ENCODE measurements around the gene MAP4K3. TPM values are rescaled to one million over a fixed set of nuclear protein-coding genes. Genes with fewer than 3 reads are reported as not detected.

MAP4K3 gene
- total RNA-seq, 4 donors from 2014 or later: 39.6 to 72.5 (median 53.8) TPM

DNA sequence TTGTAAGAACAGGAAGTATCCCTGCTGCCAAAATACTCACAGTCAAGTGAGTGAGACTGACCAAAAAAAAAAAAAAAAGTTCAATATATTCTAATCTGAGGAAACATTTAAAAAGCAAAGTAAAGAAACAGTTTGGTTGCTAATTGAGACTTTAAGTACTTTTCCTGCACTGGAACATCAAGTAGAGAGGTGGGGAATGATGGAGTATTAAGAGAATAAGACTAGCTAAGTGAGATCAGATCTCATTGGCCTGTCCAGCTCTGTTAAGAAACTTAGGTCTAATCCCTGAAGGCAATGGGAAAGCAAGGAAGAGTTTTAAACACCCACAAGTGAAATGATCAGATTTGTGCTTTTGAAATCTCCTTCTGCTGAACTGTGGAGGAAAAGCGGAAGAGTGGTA lies 27.8 kb upstream of the MAP4K3 start:
- Histone ChIP-seq H3K36me3 (peaks cover 0 to 6% (median under 1%) of the 10 kb centered on the region in 4 donors), H3K4me1 (peaks cover 23 to 27% (median 27%) of the 10 kb centered on the region in 4 donors), H3K4me3 (no peak overlapping the region), H3K9me3 (no peaks in the 10 kb centered on the region), H3K27me3 (no peaks in the 10 kb centered on the region), H3K27ac (replicated peaks in 1 of 4) (no peak overlapping the region)
- TF ChIP-seq POLR2A (IDR thresholded peaks at IDR 0.05; ENCODE audit: low read depth) (no peak), POLR2AphosphoS5 (IDR thresholded peaks at IDR 0.05) (no peak), EP300 (IDR thresholded peaks at IDR 0.05) (no peak)
- TF ChIP-seq, protein P1, sequence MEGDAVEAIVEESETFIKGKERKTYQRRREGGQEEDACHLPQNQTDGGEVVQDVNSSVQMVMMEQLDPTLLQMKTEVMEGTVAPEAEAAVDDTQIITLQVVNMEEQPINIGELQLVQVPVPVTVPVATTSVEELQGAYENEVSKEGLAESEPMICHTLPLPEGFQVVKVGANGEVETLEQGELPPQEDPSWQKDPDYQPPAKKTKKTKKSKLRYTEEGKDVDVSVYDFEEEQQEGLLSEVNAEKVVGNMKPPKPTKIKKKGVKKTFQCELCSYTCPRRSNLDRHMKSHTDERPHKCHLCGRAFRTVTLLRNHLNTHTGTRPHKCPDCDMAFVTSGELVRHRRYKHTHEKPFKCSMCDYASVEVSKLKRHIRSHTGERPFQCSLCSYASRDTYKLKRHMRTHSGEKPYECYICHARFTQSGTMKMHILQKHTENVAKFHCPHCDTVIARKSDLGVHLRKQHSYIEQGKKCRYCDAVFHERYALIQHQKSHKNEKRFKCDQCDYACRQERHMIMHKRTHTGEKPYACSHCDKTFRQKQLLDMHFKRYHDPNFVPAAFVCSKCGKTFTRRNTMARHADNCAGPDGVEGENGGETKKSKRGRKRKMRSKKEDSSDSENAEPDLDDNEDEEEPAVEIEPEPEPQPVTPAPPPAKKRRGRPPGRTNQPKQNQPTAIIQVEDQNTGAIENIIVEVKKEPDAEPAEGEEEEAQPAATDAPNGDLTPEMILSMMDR (IDR thresholded peaks at IDR 0.05): no peak
- 48% methylated on average over 1 of the region's 1 CpG for WGBS
- intact Hi-C loops (cut with DNase I): no loop called here
- no peak for DNase-seq (ENCODE audit: extremely low spot score)

DNA sequence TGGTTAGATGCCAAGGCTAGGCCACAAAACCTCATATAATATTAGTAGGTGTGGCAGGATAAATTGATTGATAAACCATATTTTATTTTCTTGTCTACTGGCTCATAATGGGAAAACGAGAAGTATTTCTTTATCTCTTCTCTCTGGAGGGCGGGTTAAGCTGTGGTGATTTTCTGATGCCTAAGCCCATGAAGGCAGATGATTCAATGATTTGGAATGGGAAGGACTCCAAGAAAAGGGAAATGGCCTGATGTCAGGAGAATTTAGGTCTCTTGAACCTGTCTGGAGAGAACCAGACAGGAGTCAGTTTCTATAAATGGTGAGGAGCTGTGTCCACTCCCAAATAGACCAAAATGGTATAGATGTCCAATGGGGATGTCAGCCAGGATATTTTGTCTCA lies 18.7 kb upstream of the MAP4K3 start:
- peaks cover 0 to 9% (median 0%) of the 10 kb centered on the region in 4 donors for H3K9me3 ChIP-seq
- no peak for DNase-seq (ENCODE audit: extremely low spot score)

GRCh38 chr2:39452396-39452795 lies 15.3 kb upstream of the MAP4K3 start:
- Histone ChIP-seq H3K4me1 (no peaks in the 10 kb centered on the region), H3K27me3 (no peaks in the 10 kb centered on the region), H3K4me3 (no peak overlapping the region), H3K36me3 (peaks cover 0 to 22% (median 10%) of the 10 kb centered on the region in 4 donors), H3K9me3 (no peaks in the 10 kb centered on the region), H3K27ac (replicated peaks in 1 of 4) (no peak overlapping the region)
- TF ChIP-seq POLR2A (IDR thresholded peaks at IDR 0.05; ENCODE audit: low read depth): no peak
- no peak for TF ChIP-seq POLR2AphosphoS5 (IDR thresholded peaks at IDR 0.05)
- TF ChIP-seq, protein P1 (IDR thresholded peaks at IDR 0.05): no peak
- TF ChIP-seq EP300 (IDR thresholded peaks at IDR 0.05): no peak
- DNase-seq (ENCODE audit: extremely low spot score): no peak
- intact Hi-C loops (cut with DNase I): no loop called here
- WGBS: 100% methylated on average over 5 of the region's 5 CpGs

More for the DNA sequence above, 18.7 kb upstream of the MAP4K3 start:
- Histone ChIP-seq H3K4me1 (no peaks in the 10 kb centered on the region), H3K27me3 (no peaks in the 10 kb centered on the region), H3K36me3 (peaks cover 0 to 29% (median 15%) of the 10 kb centered on the region in 4 donors), H3K27ac (replicated peaks in 1 of 4) (no peak overlapping the region), H3K4me3 (no peak overlapping the region)
- WGBS: 97% methylated on average over 2 of the region's 2 CpGs
- TF ChIP-seq POLR2AphosphoS5 (IDR thresholded peaks at IDR 0.05): no peak
- TF ChIP-seq EP300 (IDR thresholded peaks at IDR 0.05): no peak
- no peak for TF ChIP-seq POLR2A (IDR thresholded peaks at IDR 0.05; ENCODE audit: low read depth)
- TF ChIP-seq, protein P1 (IDR thresholded peaks at IDR 0.05): no peak
- intact Hi-C loops (cut with DNase I): no loop called here

- DNase-seq (ENCODE audit: extremely low spot score): no peak
- Histone ChIP-seq H3K4me3 (no peak overlapping the region), H3K27me3 (no peaks in the 10 kb centered on the region), H3K4me1 (no peaks in the 10 kb centered on the region), H3K36me3 (peaks cover 0 to 22% (median 10%) of the 10 kb centered on the region in 4 donors), H3K27ac (replicated peaks in 1 of 4) (no peak overlapping the region), H3K9me3 (no peaks in the 10 kb centered on the region)
- intact Hi-C loops (cut with DNase I): no loop called here
- TF ChIP-seq, protein P1 (IDR thresholded peaks at IDR 0.05): no peak
- TF ChIP-seq POLR2AphosphoS5 (IDR thresholded peaks at IDR 0.05) (no peak), EP300 (IDR thresholded peaks at IDR 0.05) (no peak), POLR2A (IDR thresholded peaks at IDR 0.05; ENCODE audit: low read depth) (no peak)
Measured at GRCh38 chr2:39451954-39452353, 14.9 kb upstream of the MAP4K3 start.

DNA sequence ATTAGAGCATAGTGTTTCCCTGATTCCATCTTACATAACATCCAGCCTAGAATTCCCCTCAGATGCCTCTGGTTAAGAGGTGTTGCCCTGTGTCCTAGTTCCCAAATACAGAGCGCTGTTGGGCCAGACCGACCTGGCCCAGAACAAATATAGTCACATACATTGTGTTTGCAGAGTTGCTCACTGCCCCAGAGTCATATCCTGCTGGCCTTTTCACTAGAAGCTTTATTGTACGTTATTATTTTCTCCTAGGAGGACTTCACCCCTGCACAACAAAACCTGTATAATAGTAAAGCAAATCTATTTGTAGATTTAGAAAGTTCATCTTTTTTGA lies 11.1 kb upstream of the MAP4K3 start:
- Histone ChIP-seq H3K27me3 (no peaks in the 10 kb centered on the region), H3K9me3 (no peaks in the 10 kb centered on the region), H3K36me3 (peaks cover 0 to 13% (median 2%) of the 10 kb centered on the region in 4 donors), H3K4me1 (no peaks in the 10 kb centered on the region), H3K4me3 (no peak overlapping the region), H3K27ac (replicated peaks in 1 of 4) (no peak overlapping the region)
- 91% methylated on average over 3 of the region's 3 CpGs for WGBS
- TF ChIP-seq POLR2AphosphoS5 (IDR thresholded peaks at IDR 0.05) (no peak), POLR2A (IDR thresholded peaks at IDR 0.05; ENCODE audit: low read depth) (no peak)
- intact Hi-C loops (cut with DNase I): no loop called here
- DNase-seq (ENCODE audit: extremely low spot score): no peak

All from esophagus muscularis mucosa (tissue), 4 donors.